HG03095 (cell line): ENCODE measurements around the gene LRRC45.

Source experiments
- ATAC-seq: cut with Tn5 transposase; IDR thresholded peaks from one replicate; pipeline ENCODE4 v1.9.1; 2021; ENCODE audit warnings: moderate library complexity; ENCODE audit not compliant: unreplicated experiment

Gene LRRC45

GRCh38 chr17:81993729-81994592 is 29.1 kb upstream of the LRRC45 start:
- ATAC-seq: no peak

GRCh38 chr17:81994593-81995462 is 28.3 kb upstream of the LRRC45 start:
- no peak for ATAC-seq

GRCh38 chr17:81995463-81996231 is 27.5 kb upstream of the LRRC45 start:
- ATAC-seq: no peak

- ATAC-seq: no peak
These were observed 26.8 kb upstream of the LRRC45 start for GRCh38 chr17:81996232-81996756.

GRCh38 chr17:81996757-81997441 is 26.2 kb upstream of the LRRC45 start:
- no peak for ATAC-seq

- ATAC-seq: no peak
These were observed 24.9 kb upstream of the LRRC45 start for GRCh38 chr17:81998212-81998611.

GRCh38 chr17:81998691-81999438 is 24.2 kb upstream of the LRRC45 start:
- ATAC-seq: no peak

GRCh38 chr17:81999587-81999975 is 23.5 kb upstream of the LRRC45 start:
- no peak for ATAC-seq

- no peak for ATAC-seq
These were observed 22.9 kb upstream of the LRRC45 start for GRCh38 chr17:81999976-82000802.

- ATAC-seq: no peak
These were observed 22.1 kb upstream of the LRRC45 start for GRCh38 chr17:82000803-82001570.

- no peak for ATAC-seq
These were observed 21.5 kb upstream of the LRRC45 start for GRCh38 chr17:82001571-82002056.

- no peak for ATAC-seq
These were observed 19.4 kb upstream of the LRRC45 start for GRCh38 chr17:82003411-82004381.

- ATAC-seq: no peak
These were observed 18.3 kb upstream of the LRRC45 start for GRCh38 chr17:82004517-82005455.

GRCh38 chr17:82005701-82006348 is 17.3 kb upstream of the LRRC45 start:
- no peak for ATAC-seq
